Measurements from ENCODE around the gene MAPKBP1. TPM values are rescaled to one million over a fixed set of nuclear protein-coding genes. Genes with fewer than 3 reads are reported as not detected.

MAPKBP1 gene
- total RNA-seq, 1 donor from 2014 or later: 27.6 TPM

GRCh38 chr15:41783296-41783695, 9.0 kb downstream of the MAPKBP1 start:
- Histone ChIP-seq H3K27ac (no peak overlapping the region), H3K4me3 (no peak overlapping the region), H3K27me3 (no peaks in the 10 kb centered on the region), H3K4me1 (peaks cover 0 to 4% of the 10 kb centered on the region in 2 donors), H3K36me3 (no peaks in the 10 kb centered on the region), H3K9me3 (no peaks in the 10 kb centered on the region)
- TF ChIP-seq CTCF (IDR thresholded peaks at IDR 0.05): no peak
- no peak for DNase-seq (ENCODE audit: low spot score in 2 of 2)
- intact Hi-C loops (cut with DNase I): no loop called here

GRCh38 chr15:41788262-41788661, 14.0 kb downstream of the MAPKBP1 start:
- peaks cover 11 to 35% of the 10 kb centered on the region in 2 donors for H3K4me1 ChIP-seq
- H3K27ac ChIP-seq: no peak overlapping the region
- DNase-seq (ENCODE audit: low spot score in 2 of 2): no peak
- no peaks in the 10 kb centered on the region for H3K36me3 ChIP-seq
- H3K27me3 ChIP-seq: no peaks in the 10 kb centered on the region
- no peak overlapping the region for H3K4me3 ChIP-seq
- TF ChIP-seq CTCF (IDR thresholded peaks at IDR 0.05): no peak
- intact Hi-C loops (cut with DNase I): no loop called here
- H3K9me3 ChIP-seq: no peaks in the 10 kb centered on the region

GRCh38 chr15:41789236-41789635, 15.0 kb downstream of the MAPKBP1 start:
- intact Hi-C loops (cut with DNase I): no loop called here
- Histone ChIP-seq H3K27ac (peak overlapping the region; percentile 26 to 73), H3K9me3 (no peaks in the 10 kb centered on the region), H3K27me3 (no peaks in the 10 kb centered on the region), H3K4me3 (no peak overlapping the region), H3K4me1 (peaks cover 11 to 35% of the 10 kb centered on the region in 2 donors), H3K36me3 (no peaks in the 10 kb centered on the region)
- DNase-seq (ENCODE audit: low spot score in 2 of 2): peak in 1 of 2 donors; percentile 31
- no peak for TF ChIP-seq CTCF (IDR thresholded peaks at IDR 0.05)

GRCh38 chr15:41789662-41790061, 15.4 kb downstream of the MAPKBP1 start:
- Histone ChIP-seq H3K27ac (peak overlapping the region; percentile 26 to 73), H3K9me3 (no peaks in the 10 kb centered on the region), H3K27me3 (no peaks in the 10 kb centered on the region), H3K36me3 (no peaks in the 10 kb centered on the region), H3K4me3 (no peak overlapping the region), H3K4me1 (peaks cover 11 to 35% of the 10 kb centered on the region in 2 donors)
- peak in 1 of 2 donors; percentile 12 for DNase-seq (ENCODE audit: low spot score in 2 of 2)
- no peak for TF ChIP-seq CTCF (IDR thresholded peaks at IDR 0.05)
- intact Hi-C loops (cut with DNase I): no loop called here

GRCh38 chr15:41790169-41790568, 15.9 kb downstream of the MAPKBP1 start:
- Histone ChIP-seq H3K36me3 (no peaks in the 10 kb centered on the region), H3K9me3 (no peaks in the 10 kb centered on the region), H3K4me3 (no peak overlapping the region), H3K27ac (peak overlapping the region; percentile 66 to 73), H3K4me1 (peaks cover 11 to 35% of the 10 kb centered on the region in 2 donors), H3K27me3 (no peaks in the 10 kb centered on the region)
- TF ChIP-seq CTCF (IDR thresholded peaks at IDR 0.05): no peak
- DNase-seq (ENCODE audit: low spot score in 2 of 2): peak in 1 of 2 donors; percentile 19
- intact Hi-C loops (cut with DNase I): no loop called here

Data from ascending aorta (tissue), 2 donors.